GM23248 (cell line): Measurements from ENCODE around the gene NUP93.

Experiments used
- EZH2 ChIP-seq: fragments of 200-600 bp; sonication (generic); IDR thresholded peaks from 2 replicates; pipeline ENCODE4 v1.6.1; 2018; ENCODE audit warnings: antibody characterized with exemption, mild to moderate bottlenecking; ENCODE audit not compliant: insufficient read depth, poor library complexity, severe bottlenecking
- EZH2phosphoT487 ChIP-seq: fragments of 200-600 bp; sonication (generic); IDR thresholded peaks from 2 replicates; pipeline ENCODE4 v1.6.1; 2018; ENCODE audit warnings: antibody characterized with exemption, moderate library complexity, mild to moderate bottlenecking, low read depth; ENCODE audit not compliant: insufficient read depth

DNA sequence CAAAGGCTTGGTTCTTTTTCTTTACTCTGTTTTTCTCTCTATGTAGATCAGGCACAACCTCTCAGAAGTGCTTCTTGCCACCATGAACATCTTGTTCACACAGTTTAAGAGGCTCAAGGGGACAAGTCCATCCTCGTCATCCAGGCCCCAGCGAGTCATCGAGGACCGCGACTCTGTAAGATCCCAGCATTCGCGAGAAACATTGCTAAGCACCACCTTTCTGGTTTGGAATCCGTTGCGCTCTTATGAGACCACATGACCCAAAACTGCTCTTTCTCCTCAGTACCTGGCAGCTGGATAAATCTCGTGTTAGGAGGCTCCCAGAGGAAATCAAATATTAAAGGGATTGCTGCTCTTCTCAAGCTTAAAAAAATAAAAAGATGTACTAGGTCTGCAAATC, 111.7 kb downstream of the NUP93 start:
- TF ChIP-seq EZH2 (no peak), EZH2phosphoT487 (no peak)
